GM18511 (cell line): ENCODE measurements around the gene ALDH1A3.

Experiments used
- ATAC-seq: cut with Tn5 transposase; IDR thresholded peaks from one replicate; pipeline ENCODE4 v1.9.1; 2021; ENCODE audit warnings: mild to moderate bottlenecking, moderate library complexity; ENCODE audit not compliant: unreplicated experiment

The ALDH1A3 gene

DNA sequence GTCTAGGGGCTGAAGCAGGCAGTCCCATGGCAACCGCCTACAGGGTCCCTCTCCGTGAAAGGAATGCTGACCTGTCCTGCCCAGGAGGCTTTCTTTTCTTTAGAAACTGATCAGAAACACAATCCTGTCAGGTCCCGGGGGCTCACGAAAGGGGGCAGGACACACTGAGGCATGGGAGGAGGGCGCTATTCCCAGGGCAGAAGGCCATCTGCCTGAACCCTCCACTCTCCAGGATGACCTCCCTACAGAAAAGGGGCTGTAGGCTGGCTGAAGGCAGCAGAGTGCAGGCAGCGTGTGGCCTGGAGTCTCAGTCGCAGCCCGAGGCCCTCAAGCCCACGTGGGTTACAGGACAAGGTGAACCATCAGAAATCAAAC lies 21.2 kb downstream of the ALDH1A3 start:
- ATAC-seq = no peak

DNA sequence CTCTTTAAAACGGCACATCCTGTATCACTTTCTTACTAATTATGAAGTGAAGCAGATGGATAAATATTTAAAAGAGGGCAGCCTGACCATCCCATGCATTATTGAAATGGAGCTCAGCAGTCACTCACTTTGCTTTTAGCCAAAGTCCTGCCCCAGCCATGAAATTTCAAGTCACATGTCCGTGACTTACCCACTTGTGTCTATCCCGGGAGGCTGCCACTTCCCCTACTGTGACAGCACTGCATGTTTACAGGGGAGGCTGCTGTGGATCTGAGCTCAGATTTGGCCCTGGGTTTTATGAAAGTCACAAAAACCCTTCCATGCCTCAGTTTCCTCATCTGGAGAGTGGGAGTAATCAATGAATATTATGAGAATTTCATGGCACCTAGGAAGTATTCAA lies 21.7 kb downstream of the ALDH1A3 start:
- ATAC-seq = no peak

DNA sequence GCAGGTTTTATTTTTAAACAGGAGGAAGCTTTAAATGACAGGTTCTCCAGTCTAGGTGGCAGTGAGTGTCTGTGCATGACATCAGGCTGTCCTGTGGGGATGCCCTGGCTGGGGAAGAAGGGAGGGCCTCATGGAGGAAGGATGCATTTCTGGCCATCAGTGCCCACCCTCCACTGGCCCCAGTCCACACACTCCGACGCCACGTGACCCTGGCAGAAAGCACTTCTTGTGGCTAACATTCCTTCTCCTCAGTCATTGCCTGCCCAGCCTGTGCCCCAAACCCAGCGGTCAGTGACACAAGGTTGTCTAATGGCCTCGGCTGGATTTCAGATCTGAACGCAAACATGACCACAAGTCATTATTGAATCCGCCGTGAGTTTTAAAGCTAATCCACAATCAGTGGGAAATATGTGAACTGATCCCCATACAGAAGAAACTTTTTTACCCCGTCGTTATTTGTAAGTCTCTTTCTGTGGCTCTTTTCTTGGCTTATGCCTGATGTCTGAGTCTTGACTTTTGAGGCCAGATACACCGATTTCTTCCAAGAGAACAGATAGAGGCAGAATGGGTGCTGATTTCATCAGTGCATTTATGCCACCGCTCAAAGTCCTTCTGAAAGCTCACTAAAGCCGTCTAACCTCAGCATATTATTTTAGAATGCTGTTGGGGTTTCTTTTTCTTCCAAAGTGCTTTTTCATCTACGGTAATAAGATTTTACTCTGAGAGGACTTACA lies 22.2 kb downstream of the ALDH1A3 start:
- ATAC-seq = no peak

- no peak for ATAC-seq
These were observed 23.0 kb downstream of the ALDH1A3 start for GRCh38 chr15:100902436-100903167.

- no peak for ATAC-seq
These were observed 23.5 kb downstream of the ALDH1A3 start for GRCh38 chr15:100903168-100903554.

DNA sequence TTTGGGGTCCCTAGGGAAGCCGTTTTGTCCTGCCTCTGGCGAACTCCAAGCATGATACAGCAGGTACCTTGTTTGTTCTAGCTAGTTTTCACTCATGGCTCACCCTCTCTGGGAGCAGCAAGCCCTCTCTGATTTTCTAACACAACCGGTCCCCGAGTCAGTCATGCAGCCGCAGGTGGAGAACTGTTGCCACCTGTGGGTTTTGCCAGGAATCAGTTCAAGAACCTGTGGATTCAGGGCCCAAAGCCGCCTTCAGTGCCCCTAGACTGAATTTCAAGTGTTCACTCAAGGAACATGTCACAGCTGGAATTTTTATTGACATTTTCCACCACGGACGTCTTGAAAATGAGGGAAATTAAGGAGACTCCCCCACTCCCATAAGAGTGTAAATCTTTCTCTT lies 26.2 kb downstream of the ALDH1A3 start:
- no peak for ATAC-seq

DNA sequence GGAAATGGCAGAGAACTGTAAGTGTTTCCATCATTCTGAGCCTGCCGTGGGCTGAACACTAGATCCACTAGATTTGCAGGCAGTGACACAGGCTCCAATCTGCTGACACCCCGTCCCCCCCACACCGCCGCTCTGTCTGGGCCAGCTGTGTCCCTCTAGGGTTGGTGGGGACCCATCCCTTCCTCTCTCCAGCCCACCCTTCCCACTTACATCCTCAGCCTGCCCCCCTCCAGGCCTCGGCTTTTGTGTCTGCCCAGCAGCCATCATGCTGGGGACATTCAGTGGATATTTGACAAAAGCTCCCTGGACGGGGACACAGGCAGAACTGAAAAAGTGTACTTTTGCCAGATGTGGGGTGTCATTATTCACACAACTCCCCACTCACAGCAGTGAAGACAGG lies 28.8 kb downstream of the ALDH1A3 start:
- no peak for ATAC-seq

- no peak for ATAC-seq
These were observed 29.9 kb downstream of the ALDH1A3 start for GRCh38 chr15:100909565-100909964.

- ATAC-seq = no peak
These were observed 30.6 kb downstream of the ALDH1A3 start for GRCh38 chr15:100909989-100910955.

DNA sequence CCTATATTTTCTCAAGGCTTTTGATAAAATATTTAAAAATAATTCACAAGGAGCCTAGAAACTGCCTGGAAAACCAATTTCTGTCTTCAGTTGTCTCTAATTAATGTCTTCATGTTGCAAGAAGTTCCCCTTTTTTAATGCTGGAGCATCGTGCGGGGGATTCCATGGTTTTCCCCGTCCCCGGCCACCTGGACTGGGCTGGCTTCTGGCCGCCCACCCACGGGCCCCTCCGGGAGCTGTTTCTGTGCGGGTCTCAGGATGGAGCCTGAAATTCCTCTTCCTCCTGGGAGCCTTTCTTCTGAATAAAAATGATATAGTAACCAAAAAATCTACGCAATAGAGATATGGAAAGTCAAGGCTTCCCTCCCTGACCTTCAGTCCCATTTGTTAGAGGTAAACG lies 31.5 kb downstream of the ALDH1A3 start:
- no peak for ATAC-seq

DNA sequence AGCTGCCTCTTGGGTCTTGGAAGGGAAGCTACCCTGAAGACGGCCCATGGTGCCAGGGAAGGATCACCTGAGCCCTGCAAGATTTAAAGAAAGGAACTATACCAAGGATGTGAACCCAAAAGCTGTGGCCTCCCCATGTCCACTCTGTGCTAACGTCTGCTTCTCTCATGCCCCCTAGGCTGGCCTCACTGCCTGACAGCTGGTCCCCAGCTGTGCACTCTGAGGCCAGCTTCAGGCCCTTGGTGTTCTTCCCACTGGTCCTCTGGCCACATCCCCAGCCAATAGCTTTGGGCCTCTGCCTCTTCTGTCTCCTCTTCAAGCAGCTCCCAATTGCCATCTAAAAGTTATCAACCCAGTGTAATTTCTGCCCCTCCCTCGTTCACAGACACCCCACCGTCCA lies 34.3 kb downstream of the ALDH1A3 start:
- ATAC-seq = no peak

DNA sequence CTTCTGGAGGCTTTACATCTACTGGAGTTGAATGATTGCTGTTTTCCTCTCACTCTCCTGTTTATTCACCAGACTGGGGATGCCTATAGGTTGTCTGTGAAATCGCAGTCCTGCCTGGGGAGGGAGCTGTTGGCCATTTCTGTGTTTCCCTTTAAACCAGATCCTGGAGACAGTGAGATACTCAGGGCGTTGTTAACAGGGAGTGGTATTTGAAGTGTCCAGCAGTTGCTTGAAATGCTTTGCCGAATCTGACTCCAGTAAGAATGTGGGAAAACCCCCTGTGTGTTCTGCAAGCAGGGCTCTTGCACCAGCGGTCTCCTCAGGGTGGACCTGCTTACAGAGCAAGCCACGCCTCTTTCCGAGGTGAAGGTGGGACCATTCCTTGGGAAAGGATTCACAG lies 35.2 kb downstream of the ALDH1A3 start:
- no peak for ATAC-seq

DNA sequence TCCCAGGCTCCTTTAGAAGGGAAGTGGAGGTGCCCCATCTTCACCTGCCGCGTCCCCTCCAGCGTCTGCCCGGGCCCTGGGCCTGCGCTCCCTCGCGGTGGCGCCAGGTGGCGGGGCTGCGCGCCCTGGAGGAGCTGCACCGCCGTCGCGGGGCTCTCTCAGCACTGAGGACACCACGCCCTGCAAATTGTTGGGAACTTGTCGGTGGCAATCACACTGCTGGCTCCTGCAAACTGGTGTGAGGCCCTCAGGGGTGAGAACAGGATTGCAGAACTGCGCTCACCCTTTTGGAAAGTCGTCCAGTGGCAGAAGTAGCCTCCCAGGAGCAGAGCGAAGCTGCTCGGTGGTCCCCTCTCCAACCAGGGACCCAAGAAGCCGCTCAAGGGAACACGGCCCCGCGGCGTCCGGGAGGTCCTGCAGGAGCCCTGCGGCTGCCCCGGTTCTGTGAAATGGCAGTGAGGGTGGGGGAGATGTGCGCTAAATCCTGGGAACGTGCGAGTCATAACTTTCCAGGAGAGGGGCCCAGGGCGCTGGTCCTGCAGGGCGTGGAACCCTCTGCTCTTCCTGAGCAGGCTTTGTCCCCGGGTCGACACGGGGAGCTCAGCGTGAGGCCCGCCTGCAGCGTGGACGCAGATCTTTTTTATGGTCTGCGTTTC lies 38.5 kb downstream of the ALDH1A3 start:
- ATAC-seq = peak; percentile 65

- ATAC-seq = peak; percentile 31
These were observed 39.3 kb downstream of the ALDH1A3 start, which contains the start of gene LRRK1 for GRCh38 chr15:100918690-100919480. TSS of gene LRRK1 (plus strand) at chr15:100919357. CDS start at chr15:100924633, 5,276 bp downstream.

DNA sequence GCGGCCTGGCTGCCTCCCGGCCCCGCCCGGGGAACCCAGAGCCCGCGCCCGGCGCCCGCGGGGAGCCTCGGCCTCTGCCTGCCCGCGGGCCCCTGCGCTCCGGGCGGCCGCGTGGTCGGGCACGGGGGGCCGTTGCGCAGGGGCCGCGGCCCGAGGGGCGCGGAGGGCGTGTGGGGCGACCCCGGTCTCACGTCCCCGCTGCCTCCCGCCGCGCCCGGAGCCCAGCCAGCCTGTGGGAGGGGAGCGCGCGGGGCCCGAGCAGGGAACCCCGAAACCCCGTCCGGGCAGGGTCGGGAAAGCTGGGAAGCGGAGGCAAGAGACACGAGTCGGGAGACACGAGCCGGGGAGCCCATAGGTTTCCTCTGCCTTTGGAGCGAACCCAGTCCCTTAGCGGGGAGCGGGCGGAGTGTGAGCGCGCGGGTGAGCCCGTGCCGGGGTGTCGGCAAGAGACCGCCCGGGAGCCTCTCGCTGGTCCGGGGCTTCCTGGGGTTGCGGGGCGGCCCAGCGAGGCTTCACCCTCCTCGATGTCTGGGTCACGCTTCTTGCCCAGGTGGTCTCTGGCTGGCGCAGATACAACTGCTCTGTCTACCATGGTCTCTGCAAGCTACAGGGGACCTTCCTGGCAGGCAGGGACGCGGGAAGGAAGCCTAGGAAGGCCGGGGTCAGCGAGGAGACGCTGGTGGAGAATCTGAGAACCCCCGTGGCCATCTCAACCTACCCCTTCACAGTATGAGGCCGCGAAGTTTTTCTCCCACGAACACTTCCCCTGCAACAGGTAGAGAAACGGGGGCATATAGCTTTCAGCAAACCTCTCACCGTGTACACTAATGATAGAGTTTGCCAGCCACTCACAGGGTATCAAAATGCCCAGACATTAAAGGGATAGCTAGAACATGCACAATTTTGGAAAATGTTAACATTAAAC lies 40.1 kb downstream of the ALDH1A3 start:
- ATAC-seq = peak; percentile 22

DNA sequence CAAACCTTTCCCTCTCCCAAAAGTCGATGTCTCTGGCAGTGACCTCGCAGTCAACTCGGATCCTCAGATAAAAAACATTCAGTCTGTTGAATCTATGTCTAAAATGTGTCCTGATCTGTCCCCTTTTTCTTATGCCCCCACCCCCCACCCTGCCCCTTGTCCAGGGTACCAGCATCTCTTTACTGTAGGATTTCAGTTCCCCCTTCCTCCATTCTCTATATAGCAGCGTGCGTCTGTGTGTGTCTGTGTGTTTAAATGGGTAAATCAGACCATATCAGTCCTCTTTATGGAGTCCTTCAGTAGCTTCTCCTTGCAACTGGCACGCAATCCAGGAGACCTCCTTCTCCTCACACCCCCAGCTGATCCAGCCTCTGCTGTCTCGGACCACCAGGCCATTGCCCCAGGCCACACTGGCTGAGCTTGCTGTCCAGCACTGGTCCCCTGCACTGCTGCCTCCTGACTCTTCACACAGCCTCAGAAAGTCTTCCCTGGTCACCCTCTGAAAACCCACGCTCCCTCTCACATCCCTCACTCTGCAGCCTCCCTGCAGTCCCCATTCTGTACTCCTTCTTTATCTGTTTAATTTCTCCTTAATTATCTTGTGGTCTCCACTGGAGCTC lies 41.0 kb downstream of the ALDH1A3 start:
- no peak for ATAC-seq

GRCh38 chr15:100922192-100923040 lies 42.8 kb downstream of the ALDH1A3 start:
- peak; percentile 15 for ATAC-seq

DNA sequence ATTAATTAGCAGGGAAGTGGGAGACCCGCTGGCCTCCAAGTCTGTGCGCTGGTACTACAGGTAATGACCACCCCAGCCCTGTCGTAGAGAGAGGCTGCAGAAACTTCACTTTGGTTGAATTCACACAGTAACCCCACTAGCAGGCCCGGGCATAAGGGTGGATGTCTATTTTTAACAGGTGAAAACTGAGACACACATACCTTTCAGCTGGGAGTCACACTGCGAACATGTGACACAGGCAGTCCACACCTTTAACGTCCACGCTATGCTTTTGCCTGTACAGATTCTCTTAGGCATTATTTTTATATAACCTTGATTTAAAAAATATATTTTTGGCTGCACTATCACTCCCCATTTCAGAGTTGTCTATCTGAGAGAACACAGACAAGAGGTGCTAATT lies 43.4 kb downstream of the ALDH1A3 start:
- no peak for ATAC-seq
